ENCODE measurements around the gene ST14.

GRCh38 chr11:130227373-130227772 is 67.8 kb downstream of the ST14 start:
- TF ChIP-seq TAF1 (IDR thresholded peaks at IDR 0.05; ENCODE audit: borderline replicate concordance, low read depth, low read length) (no peak), CTCF (IDR thresholded peaks at IDR 0.05 in 2 of 3, conservative IDR thresholded peaks at IDR 0.05 in 1 of 3; ENCODE audit: control insufficient read depth in 2 of 3, extremely low read depth in 1 of 3, insufficient read depth in 1 of 3, low read depth in 3 of 3, low read length in 3 of 3) (no peak), ZNF274 (IDR thresholded peaks at IDR 0.05; ENCODE audit: insufficient read depth, insufficient read length) (no peak), PAX8 (IDR thresholded peaks at IDR 0.05) (no peak), EZH2 (IDR thresholded peaks at IDR 0.05; ENCODE audit: borderline replicate concordance, control insufficient read depth, low read depth, low read length) (no peak)

Data from GM12878 (cell line).